MG63 (cell line): Measurements from ENCODE around the gene ATP6V0C. TPM values are rescaled to one million over a fixed set of nuclear protein-coding genes. Genes with fewer than 3 reads are reported as not detected.
"Not testable (repeated sequence)": the region's sequence is repeated elsewhere in the genome, so short reads cannot be mapped to it uniquely, and the experiment has no call there.

Experiments used
- DNase-seq: peaks from one replicate; pipeline ENCODE4 v3.0.0-alpha.2; 2020
- H3K27me3 ChIP-seq: fragments of 250-450 bp; sonication (Bioruptor Pico); 2 replicates; pipeline ENCODE4 v1.5.1; 2020; ENCODE audit warnings: mild to moderate bottlenecking, moderate library complexity
- H3K36me3 ChIP-seq: fragments of 250-450 bp; sonication (Bioruptor Pico); 2 replicates; pipeline ENCODE4 v1.5.1; 2020; ENCODE audit warnings: mild to moderate bottlenecking, moderate library complexity
- H3K4me3 ChIP-seq: fragments of 250-450 bp; sonication (Bioruptor Pico); 2 replicates; pipeline ENCODE4 v1.5.1; 2020; ENCODE audit warnings: mild to moderate bottlenecking, moderate library complexity
- H3K9me3 ChIP-seq: fragments of 250-450 bp; sonication (Bioruptor Pico); 2 replicates; pipeline ENCODE4 v1.5.1; 2020; ENCODE audit warnings: mild to moderate bottlenecking, moderate library complexity
- total RNA-seq: library from RNA; depleted of rRNA; stranded (reverse); fragments of >200 nt; shearing (Covaris generic); gene quantifications from 2 replicates; pipeline ENCODE4 v1.2.3, GENCODE V29; 2014; ENCODE audit warnings: low replicate concordance; rRNA removed

ATP6V0C gene
- total RNA-seq, 1 experiment from 2014 or later: 15.0 TPM

DNA sequence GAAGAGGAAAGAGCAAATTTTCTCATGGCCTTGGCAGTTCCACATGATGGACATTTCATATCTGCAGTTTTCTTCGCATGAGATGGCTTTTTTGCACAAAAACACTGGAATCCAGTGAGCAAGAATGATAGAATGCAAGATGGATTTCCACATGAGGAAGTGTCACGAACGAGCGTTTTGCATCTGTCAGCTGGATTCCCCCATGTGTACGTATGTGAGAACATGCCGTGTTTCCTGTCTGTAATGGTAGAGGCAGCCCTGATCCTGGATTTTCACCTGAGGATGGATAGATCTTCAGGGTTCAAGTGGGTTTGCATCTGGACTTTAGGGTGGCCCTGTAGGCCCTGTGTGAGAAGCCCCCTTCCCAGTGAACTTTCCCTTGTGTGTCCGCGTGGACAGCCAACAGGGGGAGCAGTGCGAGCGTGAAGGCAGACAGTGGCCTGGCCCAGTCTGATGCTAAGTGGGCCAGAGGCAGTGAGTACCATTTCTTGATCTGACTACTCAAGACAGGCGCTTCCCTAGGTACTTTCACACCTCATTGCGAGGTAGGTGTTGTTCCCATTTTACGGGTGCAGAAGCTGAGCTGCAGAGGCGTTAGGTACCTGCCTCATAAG is 26.2 kb downstream of the ATP6V0C start:
- not testable (repeated sequence) for H3K36me3 ChIP-seq, H3K4me3 ChIP-seq, H3K27me3 ChIP-seq, H3K9me3 ChIP-seq, DNase-seq

DNA sequence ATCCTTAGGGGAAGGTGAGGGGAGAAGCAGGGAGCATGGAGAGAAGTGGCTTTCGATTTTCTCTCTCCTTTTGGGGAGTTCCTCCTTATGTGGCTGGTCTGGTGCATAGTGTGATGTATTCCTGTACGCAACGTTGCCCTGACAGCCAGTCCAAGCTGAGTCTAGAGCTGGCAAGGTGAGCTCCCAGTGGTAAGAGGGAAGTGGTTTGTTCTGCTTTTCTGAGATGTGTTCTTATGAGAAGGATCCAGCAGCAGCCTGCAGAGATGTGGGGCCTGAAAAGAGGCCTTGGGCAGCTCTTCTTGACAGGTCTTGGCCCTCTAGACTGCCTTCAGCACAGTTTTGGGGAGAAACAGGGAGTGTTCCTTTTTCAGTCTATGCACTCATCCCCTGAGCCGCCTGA is 27.2 kb downstream of the ATP6V0C start:
- H3K36me3 ChIP-seq, H3K4me3 ChIP-seq, H3K9me3 ChIP-seq, H3K27me3 ChIP-seq, DNase-seq: not testable (repeated sequence)

DNA sequence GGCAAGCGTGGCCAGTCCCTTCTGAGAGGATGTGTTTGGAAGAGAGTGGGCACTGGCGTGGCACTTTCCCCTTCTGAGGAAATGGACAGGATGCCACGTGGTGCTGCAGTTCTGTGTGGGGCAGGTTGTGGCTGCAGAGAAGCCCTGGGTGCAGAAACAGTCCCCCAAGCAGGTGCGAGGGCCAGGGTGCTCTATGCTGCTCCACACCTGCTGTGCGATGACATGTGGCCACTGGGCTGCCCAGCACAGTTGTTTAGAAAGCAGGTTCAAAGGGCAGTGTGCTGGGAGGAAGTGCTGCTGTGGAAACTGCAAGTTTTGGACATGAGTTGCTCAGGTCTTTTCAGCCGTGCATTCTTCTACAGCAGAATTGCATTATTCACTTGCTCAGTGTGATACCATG is 27.7 kb downstream of the ATP6V0C start:
- DNase-seq, H3K4me3 ChIP-seq, H3K36me3 ChIP-seq, H3K27me3 ChIP-seq, H3K9me3 ChIP-seq: not testable (repeated sequence)

DNA sequence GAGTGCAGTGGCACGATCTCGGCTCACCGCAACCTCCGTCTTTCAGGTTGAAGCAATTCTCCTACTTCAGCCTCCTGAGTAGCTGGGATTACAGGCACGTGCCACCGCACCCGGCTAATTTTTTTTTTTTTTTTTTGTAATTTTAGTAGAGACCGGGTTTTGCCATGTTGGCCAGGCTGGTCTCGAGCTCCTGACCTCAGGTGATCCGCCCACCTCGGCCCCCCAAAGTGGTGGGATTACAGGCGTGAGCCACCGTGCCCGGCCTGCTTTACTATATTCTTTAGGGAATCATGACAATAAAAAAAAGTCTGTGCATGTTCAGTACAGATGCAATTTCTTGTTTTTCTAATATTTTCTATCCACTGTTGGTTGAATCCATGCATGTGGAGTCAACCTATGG is 30.0 kb downstream of the ATP6V0C start:
- H3K27me3 ChIP-seq, H3K36me3 ChIP-seq, H3K9me3 ChIP-seq, H3K4me3 ChIP-seq, DNase-seq: not testable (repeated sequence)

DNA sequence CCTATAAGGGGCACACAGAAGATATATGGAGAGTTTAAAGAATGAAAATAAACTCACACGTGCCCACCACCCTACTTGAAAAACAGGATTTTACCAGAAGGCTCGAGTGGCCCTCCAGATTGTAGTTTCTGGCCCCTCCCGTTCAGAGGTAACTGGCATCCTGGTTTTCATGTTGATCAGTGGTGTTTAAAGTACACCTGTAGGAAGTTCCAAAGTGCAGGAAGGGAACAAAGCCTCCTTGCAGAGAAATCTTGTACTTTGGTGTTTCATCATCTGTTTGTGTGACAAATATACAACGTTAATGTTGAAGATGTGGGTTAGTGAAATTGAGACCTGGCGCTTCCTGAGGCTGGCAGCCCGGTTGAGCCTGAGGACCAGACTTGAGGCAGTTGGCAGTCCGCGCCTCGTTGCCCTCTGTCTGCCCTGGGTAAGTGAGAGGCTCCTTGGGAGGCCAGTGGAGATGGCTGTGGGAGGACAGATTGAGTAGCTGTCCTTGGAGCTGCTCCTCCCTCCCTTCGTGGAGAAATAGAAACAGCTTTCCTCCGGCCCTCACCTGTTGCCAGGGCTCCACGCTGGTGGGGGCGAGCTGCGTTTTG is 36.6 kb downstream of the ATP6V0C start:
- not testable (repeated sequence) for H3K27me3 ChIP-seq, DNase-seq, H3K9me3 ChIP-seq

DNA sequence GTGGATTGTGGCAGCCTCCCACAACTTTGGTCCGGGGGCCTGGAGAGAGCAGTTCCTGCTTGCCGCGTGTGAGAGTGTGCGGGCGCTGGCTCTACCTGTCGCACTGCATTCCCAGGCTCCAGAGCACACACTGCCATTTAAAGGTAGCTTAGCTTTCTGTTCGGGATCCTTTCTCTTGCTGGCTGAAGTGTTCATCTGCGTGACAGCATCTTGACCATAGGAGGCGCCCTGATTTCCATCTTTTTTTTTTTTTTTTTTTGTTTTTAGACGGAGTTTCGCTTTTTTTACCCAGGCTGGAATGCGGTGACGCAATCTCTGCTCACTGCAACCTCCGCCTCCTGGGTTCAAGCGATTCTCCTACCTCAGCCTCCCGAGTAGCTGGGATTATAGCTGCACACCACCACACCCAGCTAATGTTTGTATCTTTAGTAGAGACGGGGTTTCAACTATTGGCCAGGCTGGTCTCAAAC is 37.7 kb downstream of the ATP6V0C start:
- H3K9me3 ChIP-seq, H3K27me3 ChIP-seq, H3K36me3 ChIP-seq, DNase-seq, H3K4me3 ChIP-seq: not testable (repeated sequence)

More for the DNA sequence above, 36.6 kb downstream of the ATP6V0C start:
- not testable (repeated sequence) for H3K36me3 ChIP-seq, H3K4me3 ChIP-seq

DNA sequence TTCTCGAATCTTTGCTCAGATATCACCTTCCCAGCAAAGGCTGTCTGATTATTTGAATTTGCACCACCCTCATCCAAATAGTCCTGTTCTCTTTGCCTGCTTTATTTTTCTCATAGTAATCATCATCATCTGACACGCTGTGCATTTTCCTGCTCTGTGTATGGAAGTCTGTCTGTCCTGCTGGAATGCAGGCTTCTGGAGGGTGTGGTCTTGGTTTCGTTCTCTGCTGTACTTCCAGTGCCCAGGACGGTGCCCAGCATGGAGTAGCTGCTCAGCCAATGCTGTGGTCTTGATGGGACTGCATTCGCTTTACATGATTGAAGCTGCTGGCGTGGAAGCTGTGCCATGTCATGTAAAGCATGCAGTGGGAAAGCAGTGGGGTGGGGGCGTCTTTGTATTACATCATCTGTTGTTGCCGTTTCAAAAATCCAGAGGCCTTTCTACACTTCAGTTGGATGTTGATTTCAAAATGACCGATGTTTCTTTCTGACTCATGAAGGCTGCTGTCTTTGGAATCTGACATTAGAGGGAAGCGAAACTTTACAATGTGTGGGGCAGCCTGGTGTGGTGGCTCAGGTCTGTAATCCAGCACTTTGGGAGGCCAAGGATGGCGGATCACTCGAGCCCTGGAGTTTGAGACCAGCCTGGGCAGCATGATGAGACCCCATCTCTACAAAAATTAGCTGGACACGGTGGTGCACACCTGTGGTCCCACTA is 41.1 kb downstream of the ATP6V0C start:
- DNase-seq: not testable (repeated sequence)

DNA sequence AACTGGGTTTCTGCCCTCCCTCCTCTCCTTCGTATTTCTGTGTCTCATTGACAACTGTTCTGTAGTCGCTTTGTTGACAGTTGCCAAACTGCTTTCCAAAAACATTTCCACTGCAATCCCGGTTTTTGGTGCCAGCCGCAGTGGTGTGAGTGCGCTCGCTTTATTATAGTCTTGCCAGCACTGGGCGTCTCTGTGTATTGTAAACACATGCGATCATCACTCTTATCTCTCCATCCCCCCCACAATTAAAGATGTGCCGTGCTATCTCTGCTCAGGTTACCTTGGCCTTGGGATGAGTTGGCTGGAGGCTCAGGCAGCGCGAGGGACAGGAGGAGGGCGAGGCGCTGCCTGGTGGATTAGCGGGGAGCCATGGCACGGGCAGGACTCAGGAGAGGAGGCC is 43.4 kb downstream of the ATP6V0C start:
- H3K9me3 ChIP-seq, H3K27me3 ChIP-seq, H3K36me3 ChIP-seq, H3K4me3 ChIP-seq, DNase-seq: not testable (repeated sequence)

More for the DNA sequence above, 41.1 kb downstream of the ATP6V0C start:
- not testable (repeated sequence) for H3K36me3 ChIP-seq, H3K27me3 ChIP-seq, H3K4me3 ChIP-seq, H3K9me3 ChIP-seq

DNA sequence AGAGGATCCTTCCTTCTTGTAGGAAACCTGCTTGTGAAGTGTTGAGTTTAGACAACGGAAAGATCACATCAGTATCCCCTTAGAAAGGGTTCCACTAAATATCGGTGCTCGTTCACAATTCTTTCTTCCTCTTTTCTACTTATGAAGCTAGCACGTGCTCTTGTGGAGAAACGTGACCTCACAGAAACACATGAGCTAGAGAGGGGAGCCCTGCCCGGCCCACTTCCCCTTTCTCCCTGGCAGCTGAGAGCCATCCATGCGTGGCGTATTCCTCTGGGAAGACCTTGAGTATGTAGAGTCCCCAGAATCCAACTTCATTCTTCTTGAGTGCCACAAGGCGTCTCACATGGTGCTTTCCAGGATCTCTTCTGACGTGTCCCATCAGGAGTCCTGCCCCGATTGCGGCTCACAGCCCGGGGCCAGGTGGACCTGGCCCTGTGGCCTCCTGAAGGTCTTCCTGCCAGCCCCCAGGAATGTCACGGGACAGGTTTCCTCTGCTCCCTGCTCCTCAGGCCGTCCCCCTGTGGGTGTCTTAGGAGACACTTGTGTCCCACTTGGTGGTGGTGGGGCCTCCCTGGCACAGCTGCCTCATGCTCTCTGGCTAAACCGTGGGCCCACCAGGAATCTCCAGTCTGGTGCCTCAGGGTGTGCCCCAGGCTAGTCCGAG is 46.5 kb downstream of the ATP6V0C start:
- not testable (repeated sequence) for DNase-seq, H3K27me3 ChIP-seq, H3K4me3 ChIP-seq, H3K9me3 ChIP-seq, H3K36me3 ChIP-seq

DNA sequence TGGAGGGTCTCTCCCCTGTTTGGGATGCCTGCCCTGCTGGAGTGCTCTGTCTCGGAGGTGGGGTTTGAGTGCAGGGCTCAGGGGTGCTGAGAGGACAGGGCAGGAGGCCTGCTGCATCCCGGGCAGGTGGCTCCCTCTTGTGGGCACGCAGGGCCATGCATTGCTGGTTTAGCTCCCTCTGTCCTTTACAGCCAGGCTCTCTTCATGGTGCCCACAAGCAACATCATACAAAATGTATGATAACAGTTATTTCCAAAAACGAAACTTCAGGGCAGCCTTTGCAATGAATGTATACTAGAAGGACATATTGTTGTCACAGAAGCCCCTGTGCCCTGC is 47.0 kb downstream of the ATP6V0C start:
- H3K4me3 ChIP-seq, H3K27me3 ChIP-seq, H3K36me3 ChIP-seq, H3K9me3 ChIP-seq: not testable (repeated sequence)
- peak; percentile 63 for DNase-seq

DNA sequence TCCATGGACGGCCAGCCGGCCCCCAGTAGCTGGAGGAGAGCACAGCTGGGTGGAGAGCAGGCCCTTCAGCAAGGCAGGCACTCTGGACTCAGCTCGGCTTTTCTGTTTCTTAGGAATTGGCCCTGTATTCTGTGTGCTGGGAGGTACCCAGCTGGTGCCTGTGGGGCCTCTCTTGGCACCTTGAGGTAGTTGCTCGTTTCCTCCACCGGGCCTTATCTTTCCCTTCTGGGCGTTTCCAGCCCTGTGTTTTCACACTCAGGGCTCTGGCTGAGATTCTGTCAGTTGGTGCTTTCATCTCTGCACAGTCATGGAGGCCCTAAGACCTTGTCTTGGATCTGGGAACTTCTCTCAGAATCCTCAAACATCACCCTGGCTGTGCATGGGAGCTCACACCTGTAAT is 53.8 kb downstream of the ATP6V0C start:
- DNase-seq: not testable (repeated sequence)

DNA sequence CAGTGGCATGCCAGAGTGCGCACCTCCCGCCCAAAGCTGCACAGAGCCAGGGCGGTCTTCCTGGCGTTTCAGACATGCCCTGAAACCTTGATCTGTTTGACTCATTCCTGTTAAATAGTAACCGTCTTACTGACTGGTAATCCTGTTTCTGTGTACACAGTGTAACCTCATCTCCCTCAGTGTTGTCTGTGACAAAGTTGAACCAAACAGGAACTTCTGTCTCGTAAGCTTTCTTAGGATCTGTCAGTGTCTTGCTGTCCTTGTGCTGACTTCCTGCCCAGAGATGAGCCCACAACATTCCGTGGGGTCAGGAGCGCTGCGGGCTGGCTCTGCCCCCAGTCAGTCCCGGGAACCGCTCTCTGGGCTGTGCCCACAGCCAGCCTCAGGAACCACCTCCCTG is 54.8 kb downstream of the ATP6V0C start:
- H3K4me3 ChIP-seq, DNase-seq, H3K36me3 ChIP-seq, H3K27me3 ChIP-seq, H3K9me3 ChIP-seq: not testable (repeated sequence)

More for the DNA sequence above, 53.8 kb downstream of the ATP6V0C start:
- H3K27me3 ChIP-seq, H3K4me3 ChIP-seq, H3K9me3 ChIP-seq, H3K36me3 ChIP-seq: not testable (repeated sequence)

Other genes starting within 250 kb of the ATP6V0C start
- 130 and 133 TPM in 2 replicates for gene RNPS1, start 245.8 kb upstream of the ATP6V0C start, total RNA-seq
- 1.1 and 5.1 TPM in 2 replicates for gene ABCA3, start 173.2 kb upstream of the ATP6V0C start, total RNA-seq
- gene CCNF, start 84.5 kb upstream of the ATP6V0C start, total RNA-seq: 33.3 and 35.9 TPM in 2 replicates
- gene TEDC2, start 53.8 kb upstream of the ATP6V0C start, total RNA-seq: 32.3 and 38.6 TPM in 2 replicates
- gene NTN3, start 42.7 kb upstream of the ATP6V0C start, total RNA-seq: not detected in 2 replicates
- 12.9 and 14.8 TPM in 2 replicates for gene TBC1D24, start 38.8 kb upstream of the ATP6V0C start, total RNA-seq
- gene AMDHD2, start 6.4 kb downstream of the ATP6V0C start, total RNA-seq: 15.8 and 25.9 TPM in 2 replicates
- not detected in 2 replicates for gene CEMP1, start 17.5 kb downstream of the ATP6V0C start, total RNA-seq
- 6.6 and 7.6 TPM in 2 replicates for gene PDPK1, start 24.1 kb downstream of the ATP6V0C start, total RNA-seq
- 49.6 and 71.6 TPM in 2 replicates for gene KCTD5, start 168.6 kb downstream of the ATP6V0C start, total RNA-seq
- gene PRSS27, start 206.3 kb downstream of the ATP6V0C start, total RNA-seq: 0.22 and 1.7 TPM in 2 replicates
- 11.2 and 21.1 TPM in 2 replicates for gene SRRM2, start 238.7 kb downstream of the ATP6V0C start, total RNA-seq